Measurements from ENCODE around the gene KCNJ9. TPM values are rescaled to one million over a fixed set of nuclear protein-coding genes. Genes with fewer than 3 reads are reported as not detected.

The KCNJ9 gene
- total and polyA plus RNA-seq, 4 donors, result not detected

DNA sequence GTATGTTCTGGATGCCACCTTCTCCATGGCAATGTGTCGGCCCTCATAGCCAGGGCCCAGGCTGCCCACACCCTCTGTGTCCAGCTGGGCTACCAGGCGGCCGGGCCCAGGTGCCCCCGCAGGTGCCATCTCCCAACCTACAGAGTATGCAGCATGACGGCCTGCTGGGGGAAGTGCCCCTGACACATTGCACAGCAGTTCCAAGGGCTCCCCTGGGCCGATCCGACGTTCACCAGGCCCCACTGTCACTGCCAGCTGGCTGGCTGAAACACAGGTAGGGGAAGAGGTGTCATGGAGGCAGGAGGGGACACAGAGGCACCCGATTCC lies 11.7 kb downstream of the KCNJ9 start (continued):
- TF ChIP-seq, protein P1, sequence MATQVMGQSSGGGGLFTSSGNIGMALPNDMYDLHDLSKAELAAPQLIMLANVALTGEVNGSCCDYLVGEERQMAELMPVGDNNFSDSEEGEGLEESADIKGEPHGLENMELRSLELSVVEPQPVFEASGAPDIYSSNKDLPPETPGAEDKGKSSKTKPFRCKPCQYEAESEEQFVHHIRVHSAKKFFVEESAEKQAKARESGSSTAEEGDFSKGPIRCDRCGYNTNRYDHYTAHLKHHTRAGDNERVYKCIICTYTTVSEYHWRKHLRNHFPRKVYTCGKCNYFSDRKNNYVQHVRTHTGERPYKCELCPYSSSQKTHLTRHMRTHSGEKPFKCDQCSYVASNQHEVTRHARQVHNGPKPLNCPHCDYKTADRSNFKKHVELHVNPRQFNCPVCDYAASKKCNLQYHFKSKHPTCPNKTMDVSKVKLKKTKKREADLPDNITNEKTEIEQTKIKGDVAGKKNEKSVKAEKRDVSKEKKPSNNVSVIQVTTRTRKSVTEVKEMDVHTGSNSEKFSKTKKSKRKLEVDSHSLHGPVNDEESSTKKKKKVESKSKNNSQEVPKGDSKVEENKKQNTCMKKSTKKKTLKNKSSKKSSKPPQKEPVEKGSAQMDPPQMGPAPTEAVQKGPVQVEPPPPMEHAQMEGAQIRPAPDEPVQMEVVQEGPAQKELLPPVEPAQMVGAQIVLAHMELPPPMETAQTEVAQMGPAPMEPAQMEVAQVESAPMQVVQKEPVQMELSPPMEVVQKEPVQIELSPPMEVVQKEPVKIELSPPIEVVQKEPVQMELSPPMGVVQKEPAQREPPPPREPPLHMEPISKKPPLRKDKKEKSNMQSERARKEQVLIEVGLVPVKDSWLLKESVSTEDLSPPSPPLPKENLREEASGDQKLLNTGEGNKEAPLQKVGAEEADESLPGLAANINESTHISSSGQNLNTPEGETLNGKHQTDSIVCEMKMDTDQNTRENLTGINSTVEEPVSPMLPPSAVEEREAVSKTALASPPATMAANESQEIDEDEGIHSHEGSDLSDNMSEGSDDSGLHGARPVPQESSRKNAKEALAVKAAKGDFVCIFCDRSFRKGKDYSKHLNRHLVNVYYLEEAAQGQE (IDR thresholded peaks at IDR 0.05), result no peak

- WGBS, result 58% methylated on average over 21 of the region's 21 CpGs
- no peak overlapping the region for H3K4me3 ChIP-seq (ENCODE audit: low read depth in 1 of 3, low read length in 3 of 3)
- H3K36me3 ChIP-seq (ENCODE audit: control insufficient read depth in 4 of 4, insufficient read depth in 3 of 4, low read depth in 1 of 4, low read length in 3 of 4), result peaks cover 0 to 22% (median 13%) of the 10 kb centered on the region in 4 donors
- H3K27me3 ChIP-seq (ENCODE audit: control insufficient read depth in 4 of 4, insufficient read depth in 4 of 4, low read length in 3 of 4), result no peaks in the 10 kb centered on the region
- H3K9ac ChIP-seq (ENCODE audit: low read depth in 1 of 2, low read length in 2 of 2), result no peak overlapping the region
- peak overlapping the region; percentile 47 to 87 for H3K27ac ChIP-seq (ENCODE audit: low read depth in 1 of 2, low read length in 2 of 2)
- H3K4me1 ChIP-seq (ENCODE audit: control insufficient read depth in 4 of 4, insufficient read depth in 4 of 4, low read length in 3 of 4), result peaks cover 32 to 59% (median 52%) of the 10 kb centered on the region in 4 donors
- H3K9me3 ChIP-seq (ENCODE audit: control insufficient read depth in 4 of 4, low read length in 3 of 4), result no peaks in the 10 kb centered on the region
- TF ChIP-seq NR2F2 (IDR thresholded peaks at IDR 0.05), result no peak
- no peak for TF ChIP-seq RAD21 (IDR thresholded peaks at IDR 0.05)
- TF ChIP-seq, protein P2, sequence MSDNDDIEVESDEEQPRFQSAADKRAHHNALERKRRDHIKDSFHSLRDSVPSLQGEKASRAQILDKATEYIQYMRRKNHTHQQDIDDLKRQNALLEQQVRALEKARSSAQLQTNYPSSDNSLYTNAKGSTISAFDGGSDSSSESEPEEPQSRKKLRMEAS (IDR thresholded peaks at IDR 0.05), result no peak
- no peak for TF ChIP-seq JUND (IDR thresholded peaks at IDR 0.05)
- TF ChIP-seq RXRA (IDR thresholded peaks at IDR 0.05), result peak in 1 of 2 donors; percentile 59
- TF ChIP-seq YY1 (IDR thresholded peaks at IDR 0.05), result no peak
- TF ChIP-seq, protein P3, sequence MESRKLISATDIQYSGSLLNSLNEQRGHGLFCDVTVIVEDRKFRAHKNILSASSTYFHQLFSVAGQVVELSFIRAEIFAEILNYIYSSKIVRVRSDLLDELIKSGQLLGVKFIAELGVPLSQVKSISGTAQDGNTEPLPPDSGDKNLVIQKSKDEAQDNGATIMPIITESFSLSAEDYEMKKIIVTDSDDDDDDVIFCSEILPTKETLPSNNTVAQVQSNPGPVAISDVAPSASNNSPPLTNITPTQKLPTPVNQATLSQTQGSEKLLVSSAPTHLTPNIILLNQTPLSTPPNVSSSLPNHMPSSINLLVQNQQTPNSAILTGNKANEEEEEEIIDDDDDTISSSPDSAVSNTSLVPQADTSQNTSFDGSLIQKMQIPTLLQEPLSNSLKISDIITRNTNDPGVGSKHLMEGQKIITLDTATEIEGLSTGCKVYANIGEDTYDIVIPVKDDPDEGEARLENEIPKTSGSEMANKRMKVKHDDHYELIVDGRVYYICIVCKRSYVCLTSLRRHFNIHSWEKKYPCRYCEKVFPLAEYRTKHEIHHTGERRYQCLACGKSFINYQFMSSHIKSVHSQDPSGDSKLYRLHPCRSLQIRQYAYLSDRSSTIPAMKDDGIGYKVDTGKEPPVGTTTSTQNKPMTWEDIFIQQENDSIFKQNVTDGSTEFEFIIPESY (IDR thresholded peaks at IDR 0.05), result no peak
- TF ChIP-seq ATF3 (IDR thresholded peaks at IDR 0.05), result no peak
- TF ChIP-seq HNF4G (IDR thresholded peaks at IDR 0.05), result peak; percentile 65
- TF ChIP-seq HNF4A (conservative IDR thresholded peaks at IDR 0.05), result peak; percentile 90
- peak; percentile 39 for TF ChIP-seq FOXA2 (IDR thresholded peaks at IDR 0.05)
- no peak for TF ChIP-seq SP1 (IDR thresholded peaks at IDR 0.05)
- no peak for TF ChIP-seq FOXA1 (IDR thresholded peaks at IDR 0.05)
- no peak for TF ChIP-seq EGR1 (IDR thresholded peaks at IDR 0.05; ENCODE audit: low read depth in 2 of 2)
- TF ChIP-seq GABPA (IDR thresholded peaks at IDR 0.05 in 1 of 2, conservative IDR thresholded peaks at IDR 0.05 in 1 of 2), result peak in 1 of 2 donors; percentile 64
- TF ChIP-seq, protein P4, sequence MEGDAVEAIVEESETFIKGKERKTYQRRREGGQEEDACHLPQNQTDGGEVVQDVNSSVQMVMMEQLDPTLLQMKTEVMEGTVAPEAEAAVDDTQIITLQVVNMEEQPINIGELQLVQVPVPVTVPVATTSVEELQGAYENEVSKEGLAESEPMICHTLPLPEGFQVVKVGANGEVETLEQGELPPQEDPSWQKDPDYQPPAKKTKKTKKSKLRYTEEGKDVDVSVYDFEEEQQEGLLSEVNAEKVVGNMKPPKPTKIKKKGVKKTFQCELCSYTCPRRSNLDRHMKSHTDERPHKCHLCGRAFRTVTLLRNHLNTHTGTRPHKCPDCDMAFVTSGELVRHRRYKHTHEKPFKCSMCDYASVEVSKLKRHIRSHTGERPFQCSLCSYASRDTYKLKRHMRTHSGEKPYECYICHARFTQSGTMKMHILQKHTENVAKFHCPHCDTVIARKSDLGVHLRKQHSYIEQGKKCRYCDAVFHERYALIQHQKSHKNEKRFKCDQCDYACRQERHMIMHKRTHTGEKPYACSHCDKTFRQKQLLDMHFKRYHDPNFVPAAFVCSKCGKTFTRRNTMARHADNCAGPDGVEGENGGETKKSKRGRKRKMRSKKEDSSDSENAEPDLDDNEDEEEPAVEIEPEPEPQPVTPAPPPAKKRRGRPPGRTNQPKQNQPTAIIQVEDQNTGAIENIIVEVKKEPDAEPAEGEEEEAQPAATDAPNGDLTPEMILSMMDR (IDR thresholded peaks at IDR 0.05; ENCODE audit: low read depth, low read length, missing input control), result no peak
- TF ChIP-seq TAF1 (conservative IDR thresholded peaks at IDR 0.05), result no peak
- TF ChIP-seq, protein P1 (IDR thresholded peaks at IDR 0.05), result no peak
- no peak for DNase-seq (ENCODE audit: low spot score)
Measured at GRCh38 chr1:160093624-160094290, 12.4 kb downstream of the KCNJ9 start.

All from liver (tissue), 9 donors.